ENCODE data around the gene SLC39A3. TPM values are rescaled to one million over a fixed set of nuclear protein-coding genes. Genes with fewer than 3 reads are reported as not detected.
"Not testable (repeated sequence)": the region's sequence is repeated elsewhere in the genome, so short reads cannot be mapped to it uniquely, and the experiment has no call there.

The SLC39A3 gene
- total and polyA plus RNA-seq, 3 experiments from 2014 or later, result 35.4 to 51.3 (median 44.1) TPM

DNA sequence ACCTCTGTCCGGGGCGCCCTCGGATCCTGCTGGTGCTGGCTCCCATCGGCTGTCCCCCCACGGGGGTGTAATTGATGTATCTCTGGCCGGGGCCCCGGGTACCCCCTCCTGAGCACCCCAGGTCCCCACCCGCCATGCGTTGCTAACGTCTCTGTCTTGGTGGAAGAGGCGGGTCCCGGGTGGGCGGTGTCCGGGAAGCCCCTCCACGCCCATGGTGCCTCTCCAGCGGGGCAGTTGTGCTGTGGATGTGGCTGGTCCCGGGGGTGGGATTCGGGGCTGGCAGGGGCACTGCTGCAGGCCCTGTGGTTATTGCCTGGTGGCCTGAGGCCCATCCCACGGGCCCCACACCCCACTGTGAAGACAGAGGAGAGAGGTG, 23.6 kb downstream of the SLC39A3 start:
- peaks cover 0 to 8% (median 3%) of the 10 kb centered on the region in 3 donors for H3K4me1 Mint-ChIP-seq
- H3K27ac Mint-ChIP-seq, result no peak overlapping the region
- H3K36me3 ChIP-seq (ENCODE audit: insufficient read depth, low read length), result no peaks in the 10 kb centered on the region
- H3K27me3 Mint-ChIP-seq, result peaks cover 15 to 31% of the 10 kb centered on the region in 2 donors
- H3K4me3 Mint-ChIP-seq, result no peak overlapping the region
- no peak overlapping the region for H3K27ac ChIP-seq (ENCODE audit: low read depth, low read length)
- peaks cover 6% of the 10 kb centered on the region for H3K9me3 ChIP-seq (ENCODE audit: low read length)
- no peak overlapping the region for H3K4me3 ChIP-seq (ENCODE audit: low read length)
- no peak for DNase-seq
- ChIA-PET CTCF (no interaction called here), POLR2A (no interaction called here)
- H3K27me3 ChIP-seq (ENCODE audit: insufficient read depth, low read length, poor library complexity, severe bottlenecking), result peaks cover 6% of the 10 kb centered on the region
- H3K9me3 Mint-ChIP-seq, result peaks cover 0 to 10% (median 2%) of the 10 kb centered on the region in 5 donors
- no peaks in the 10 kb centered on the region for H3K4me1 ChIP-seq (ENCODE audit: insufficient read depth, low read length)
- H3K36me3 Mint-ChIP-seq, result peaks cover 0 to 9% (median 0%) of the 10 kb centered on the region in 3 donors

GRCh38 chr19:2715470-2716274, 24.1 kb downstream of the SLC39A3 start:
- Histone ChIP-seq H3K4me1 (ENCODE audit: insufficient read depth, low read length) (no peaks in the 10 kb centered on the region), H3K36me3 (ENCODE audit: insufficient read depth, low read length) (no peaks in the 10 kb centered on the region), H3K27me3 (ENCODE audit: insufficient read depth, low read length, poor library complexity, severe bottlenecking) (peaks cover 6% of the 10 kb centered on the region), H3K27ac (ENCODE audit: low read depth, low read length) (no peak overlapping the region), H3K4me3 (ENCODE audit: low read length) (no peak overlapping the region), H3K9me3 (ENCODE audit: low read length) (peaks cover 6% of the 10 kb centered on the region)
- CTCF ChIA-PET, result no interaction called here
- Mint-ChIP-seq H3K9me3 (peaks cover 0 to 10% (median 2%) of the 10 kb centered on the region in 5 donors), H3K27me3 (peaks cover 15 to 31% of the 10 kb centered on the region in 2 donors), H3K36me3 (peaks cover 0 to 9% (median 0%) of the 10 kb centered on the region in 3 donors), H3K27ac (peak overlapping the region in 1 of 8 donors; percentile 41), H3K4me3 (no peak overlapping the region), H3K4me1 (peaks cover 0 to 8% (median 3%) of the 10 kb centered on the region in 3 donors)
- DNase-seq, result no peak
- POLR2A ChIA-PET, result no interaction called here

- no peaks in the 10 kb centered on the region for H3K36me3 ChIP-seq (ENCODE audit: insufficient read depth, low read length)
- DNase-seq, result peak in 1 of 5 donors; percentile 41
- Mint-ChIP-seq H3K27ac (no peak overlapping the region), H3K9me3 (peaks cover 0 to 10% (median 2%) of the 10 kb centered on the region in 5 donors), H3K27me3 (peaks cover 13 to 28% of the 10 kb centered on the region in 2 donors), H3K4me3 (no peak overlapping the region), H3K4me1 (peaks cover 0 to 9% (median under 1%) of the 10 kb centered on the region in 3 donors), H3K36me3 (peaks cover 0 to 9% (median 0%) of the 10 kb centered on the region in 3 donors)
- no peak overlapping the region for H3K27ac ChIP-seq (ENCODE audit: low read depth, low read length)
- ChIA-PET CTCF (no interaction called here), POLR2A (no interaction called here)
- no peak overlapping the region for H3K4me3 ChIP-seq (ENCODE audit: low read length)
- no peaks in the 10 kb centered on the region for H3K4me1 ChIP-seq (ENCODE audit: insufficient read depth, low read length)
- H3K9me3 ChIP-seq (ENCODE audit: low read length), result peaks cover 6% of the 10 kb centered on the region
- H3K27me3 ChIP-seq (ENCODE audit: insufficient read depth, low read length, poor library complexity, severe bottlenecking), result no peaks in the 10 kb centered on the region
Observed at GRCh38 chr19:2714531-2715269, 25.1 kb downstream of the SLC39A3 start.

GRCh38 chr19:2714102-2714501, 25.7 kb downstream of the SLC39A3 start:
- H3K27ac Mint-ChIP-seq; H3K4me3 ChIP-seq (ENCODE audit: low read length); H3K4me1 Mint-ChIP-seq; POLR2A ChIA-PET; H3K36me3 ChIP-seq (ENCODE audit: insufficient read depth, low read length); H3K27ac ChIP-seq (ENCODE audit: low read depth, low read length); H3K27me3 ChIP-seq (ENCODE audit: insufficient read depth, low read length, poor library complexity, severe bottlenecking); H3K4me3 Mint-ChIP-seq; H3K9me3 Mint-ChIP-seq; DNase-seq; H3K36me3 Mint-ChIP-seq; H3K9me3 ChIP-seq (ENCODE audit: low read length); CTCF ChIA-PET; H3K4me1 ChIP-seq (ENCODE audit: insufficient read depth, low read length): not testable (repeated sequence)
- H3K27me3 Mint-ChIP-seq, result peaks cover 10 to 22% of the 10 kb centered on the region in 2 donors

GRCh38 chr19:2713170-2713569, 26.6 kb downstream of the SLC39A3 start:
- H3K4me3 ChIP-seq (ENCODE audit: low read length); H3K9me3 ChIP-seq (ENCODE audit: low read length); CTCF ChIA-PET; H3K9me3 Mint-ChIP-seq; H3K27ac Mint-ChIP-seq; H3K27ac ChIP-seq (ENCODE audit: low read depth, low read length); H3K36me3 ChIP-seq (ENCODE audit: insufficient read depth, low read length); H3K4me1 Mint-ChIP-seq; POLR2A ChIA-PET; H3K4me3 Mint-ChIP-seq; H3K36me3 Mint-ChIP-seq; H3K4me1 ChIP-seq (ENCODE audit: insufficient read depth, low read length); H3K27me3 ChIP-seq (ENCODE audit: insufficient read depth, low read length, poor library complexity, severe bottlenecking): not testable (repeated sequence)
- peak in 1 of 5 donors; percentile 1 for DNase-seq
- H3K27me3 Mint-ChIP-seq, result peaks cover 10 to 20% of the 10 kb centered on the region in 2 donors

GRCh38 chr19:2711875-2712205, 28.0 kb downstream of the SLC39A3 start:
- Mint-ChIP-seq H3K27ac (no peak overlapping the region), H3K4me1 (peaks cover 0 to 8% (median 0%) of the 10 kb centered on the region in 3 donors), H3K4me3 (no peak overlapping the region), H3K27me3 (peaks cover 9 to 20% of the 10 kb centered on the region in 2 donors), H3K9me3 (peaks cover 0 to 10% (median 2%) of the 10 kb centered on the region in 5 donors), H3K36me3 (peaks cover 0 to 9% (median 0%) of the 10 kb centered on the region in 3 donors)
- H3K27me3 ChIP-seq (ENCODE audit: insufficient read depth, low read length, poor library complexity, severe bottlenecking), result no peaks in the 10 kb centered on the region
- no peaks in the 10 kb centered on the region for H3K36me3 ChIP-seq (ENCODE audit: insufficient read depth, low read length)
- peaks cover 6% of the 10 kb centered on the region for H3K9me3 ChIP-seq (ENCODE audit: low read length)
- H3K27ac ChIP-seq (ENCODE audit: low read depth, low read length), result no peak overlapping the region
- ChIA-PET CTCF (no interaction called here), POLR2A (no interaction called here)
- DNase-seq, result peak in 1 of 5 donors; percentile 35
- H3K4me3 ChIP-seq (ENCODE audit: low read length), result no peak overlapping the region
- no peaks in the 10 kb centered on the region for H3K4me1 ChIP-seq (ENCODE audit: insufficient read depth, low read length)

GRCh38 chr19:2711172-2711874, 28.5 kb downstream of the SLC39A3 start:
- H3K27me3 Mint-ChIP-seq, result peaks cover 9 to 17% of the 10 kb centered on the region in 2 donors
- no peak overlapping the region for H3K4me3 ChIP-seq (ENCODE audit: low read length)
- H3K36me3 ChIP-seq (ENCODE audit: insufficient read depth, low read length), result no peaks in the 10 kb centered on the region
- H3K4me1 ChIP-seq (ENCODE audit: insufficient read depth, low read length), result no peaks in the 10 kb centered on the region
- H3K36me3 Mint-ChIP-seq, result peaks cover 0 to 9% (median 0%) of the 10 kb centered on the region in 3 donors
- no peaks in the 10 kb centered on the region for H3K27me3 ChIP-seq (ENCODE audit: insufficient read depth, low read length, poor library complexity, severe bottlenecking)
- no peak overlapping the region for H3K27ac ChIP-seq (ENCODE audit: low read depth, low read length)
- peaks cover 0 to 10% (median 2%) of the 10 kb centered on the region in 5 donors for H3K9me3 Mint-ChIP-seq
- peak in 1 of 5 donors; percentile 40 for DNase-seq
- H3K27ac Mint-ChIP-seq, result no peak overlapping the region
- H3K4me1 Mint-ChIP-seq, result peaks cover 0 to 8% (median 0%) of the 10 kb centered on the region in 3 donors
- H3K4me3 Mint-ChIP-seq, result peak overlapping the region in 1 of 7 donors; percentile 18
- peaks cover 6% of the 10 kb centered on the region for H3K9me3 ChIP-seq (ENCODE audit: low read length)
- POLR2A ChIA-PET, result no interaction called here
- CTCF ChIA-PET, result no interaction called here

GRCh38 chr19:2706251-2706650, 33.6 kb downstream of the SLC39A3 start:
- Mint-ChIP-seq H3K4me1 (peaks cover 3 to 18% (median 14%) of the 10 kb centered on the region in 3 donors), H3K4me3 (no peak overlapping the region), H3K27me3 (peaks cover 0 to 2% of the 10 kb centered on the region in 2 donors), H3K36me3 (no peaks in the 10 kb centered on the region), H3K9me3 (no peaks in the 10 kb centered on the region), H3K27ac (no peak overlapping the region)
- no peaks in the 10 kb centered on the region for H3K9me3 ChIP-seq (ENCODE audit: low read length)
- no peak for DNase-seq
- peaks cover 12% of the 10 kb centered on the region for H3K4me1 ChIP-seq (ENCODE audit: insufficient read depth, low read length)
- H3K36me3 ChIP-seq (ENCODE audit: insufficient read depth, low read length), result no peaks in the 10 kb centered on the region
- no peak overlapping the region for H3K4me3 ChIP-seq (ENCODE audit: low read length)
- no peaks in the 10 kb centered on the region for H3K27me3 ChIP-seq (ENCODE audit: insufficient read depth, low read length, poor library complexity, severe bottlenecking)
- no peak overlapping the region for H3K27ac ChIP-seq (ENCODE audit: low read depth, low read length)
- ChIA-PET CTCF (no interaction called here), POLR2A (no interaction called here)

Data from CD8-positive, alpha-beta memory T cell (primary cell).